Fibroblast of skin of right biceps (primary cell): Measurements from ENCODE around the gene ZNF280A.

Experiments used
- DNase-seq: peaks from one replicate; pipeline ENCODE4 v3.0.0-alpha.2; 2013

ZNF280A gene, protein sequence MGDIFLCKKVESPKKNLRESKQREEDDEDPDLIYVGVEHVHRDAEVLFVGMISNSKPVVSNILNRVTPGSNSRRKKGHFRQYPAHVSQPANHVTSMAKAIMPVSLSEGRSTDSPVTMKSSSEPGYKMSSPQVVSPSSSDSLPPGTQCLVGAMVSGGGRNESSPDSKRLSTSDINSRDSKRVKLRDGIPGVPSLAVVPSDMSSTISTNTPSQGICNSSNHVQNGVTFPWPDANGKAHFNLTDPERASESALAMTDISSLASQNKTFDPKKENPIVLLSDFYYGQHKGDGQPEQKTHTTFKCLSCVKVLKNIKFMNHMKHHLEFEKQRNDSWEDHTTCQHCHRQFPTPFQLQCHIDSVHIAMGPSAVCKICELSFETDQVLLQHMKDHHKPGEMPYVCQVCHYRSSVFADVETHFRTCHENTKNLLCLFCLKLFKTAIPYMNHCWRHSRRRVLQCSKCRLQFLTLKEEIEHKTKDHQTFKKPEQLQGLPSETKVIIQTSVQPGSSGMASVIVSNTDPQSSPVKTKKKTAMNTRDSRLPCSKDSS

DNA sequence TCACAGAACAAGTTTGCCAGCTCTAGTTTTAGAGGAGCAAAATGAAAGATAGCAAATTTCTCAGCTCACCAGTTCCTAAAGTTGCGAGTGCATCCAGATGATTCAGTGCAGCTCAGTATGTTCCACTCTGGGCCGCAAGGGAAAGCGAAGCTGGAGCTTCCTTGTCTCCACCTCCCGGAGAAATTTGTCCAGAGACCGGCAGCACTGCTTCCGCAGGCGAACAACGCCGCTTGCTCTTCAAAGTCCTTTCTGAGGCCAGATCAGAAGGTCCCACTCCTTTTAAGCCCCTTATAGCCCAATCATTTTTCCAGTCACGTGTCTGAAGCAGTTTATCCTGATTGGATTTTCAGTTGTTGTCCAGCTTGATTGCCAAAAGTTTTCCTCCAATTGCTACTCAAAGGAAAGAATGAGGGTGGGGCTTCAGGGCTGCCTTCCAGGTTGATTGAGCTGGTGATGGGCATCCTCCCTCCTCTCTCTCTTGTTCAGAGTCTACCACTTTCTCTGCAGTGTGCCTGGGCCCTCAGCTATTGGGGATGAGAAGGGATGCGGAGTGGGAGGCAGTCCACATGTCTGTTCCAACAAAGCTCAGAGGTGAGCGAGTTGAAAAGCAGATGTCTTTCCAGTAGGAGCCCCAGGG is at the start of gene ZNF280A:
Gene ZNF280A (minus strand): TSS at position 251 of the 637 bp plus-strand sequence. CDS start 4,640 bp downstream, outside the sequence.
- DNase-seq, result peak; percentile 5

DNA sequence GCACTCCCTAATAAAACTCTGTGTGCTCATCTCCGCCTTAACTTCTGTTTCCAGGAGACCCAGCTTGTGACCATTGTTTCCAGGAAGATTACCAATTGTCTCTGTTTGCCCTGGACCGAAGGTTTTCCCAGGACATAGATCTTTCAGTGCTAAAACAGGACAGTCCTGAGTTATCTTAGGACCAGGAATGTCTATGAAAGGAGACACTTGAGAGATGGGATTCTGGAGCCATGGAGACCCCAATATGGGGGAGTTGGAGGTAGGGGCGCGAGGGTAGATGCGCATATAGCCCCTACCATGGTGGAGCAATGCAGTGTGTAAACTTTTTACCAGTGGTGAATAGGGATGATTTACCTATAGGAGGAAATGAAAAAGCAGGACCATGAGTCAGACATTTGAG is 49.1 kb upstream of the ZNF280A start:
- DNase-seq, result no peak

DNA sequence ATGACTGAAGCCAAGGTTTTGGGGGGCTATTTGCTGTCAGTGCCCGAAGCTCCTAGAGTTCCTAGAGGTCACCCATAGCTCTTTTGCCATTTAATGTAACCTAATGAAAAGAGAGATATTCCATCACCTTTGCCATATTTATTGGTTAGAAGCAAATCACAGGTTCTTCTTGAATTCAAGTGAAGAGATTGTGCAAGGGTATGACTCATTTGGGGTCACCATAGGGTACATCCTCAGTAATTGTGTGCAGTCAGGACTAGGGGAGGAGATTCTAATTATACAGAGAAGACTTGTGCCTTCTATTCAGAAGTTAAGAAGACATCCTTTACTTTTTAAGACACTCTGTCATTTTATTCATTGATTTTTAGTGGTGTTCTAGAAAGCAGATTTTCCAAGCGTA is 45.9 kb upstream of the ZNF280A start:
- peak; percentile 4 for DNase-seq

DNA sequence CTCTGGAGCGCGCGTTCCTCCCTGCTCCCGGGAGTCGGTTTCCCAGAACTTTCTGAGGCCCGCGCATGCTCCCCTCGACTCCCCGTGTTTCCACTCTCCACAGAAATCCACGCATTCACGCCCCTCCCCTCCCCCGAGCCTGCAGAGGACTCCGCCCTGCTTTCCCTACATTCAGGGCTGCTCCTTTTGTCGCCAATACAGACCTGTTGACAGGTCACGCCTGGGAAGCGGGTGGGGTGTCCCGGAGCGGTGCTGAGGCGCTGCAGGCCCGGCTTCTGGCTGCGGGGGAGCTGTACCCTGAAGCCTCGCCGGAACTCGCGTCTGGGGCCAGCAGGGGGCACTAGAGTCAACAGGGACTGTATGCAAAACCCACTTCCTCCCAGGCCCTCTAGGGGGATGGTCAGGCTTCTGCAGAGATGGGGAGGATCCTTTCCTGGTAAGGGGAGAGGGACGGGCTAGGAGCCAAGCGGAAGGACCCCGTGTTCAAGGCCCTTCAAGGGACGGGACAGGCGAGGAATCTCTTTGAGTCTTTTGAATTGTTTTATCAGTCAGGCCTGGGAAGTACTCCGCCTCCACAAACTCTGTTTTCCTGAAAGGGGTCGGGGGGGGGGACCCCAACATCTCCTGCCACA is 39.0 kb upstream of the ZNF280A start, which contains the start of gene PRAME:
Gene PRAME (minus strand): TSS at position 294 of the 632 bp plus-strand sequence. CDS start 2,433 bp downstream, outside the sequence.
- DNase-seq, result peak; percentile 42

DNA sequence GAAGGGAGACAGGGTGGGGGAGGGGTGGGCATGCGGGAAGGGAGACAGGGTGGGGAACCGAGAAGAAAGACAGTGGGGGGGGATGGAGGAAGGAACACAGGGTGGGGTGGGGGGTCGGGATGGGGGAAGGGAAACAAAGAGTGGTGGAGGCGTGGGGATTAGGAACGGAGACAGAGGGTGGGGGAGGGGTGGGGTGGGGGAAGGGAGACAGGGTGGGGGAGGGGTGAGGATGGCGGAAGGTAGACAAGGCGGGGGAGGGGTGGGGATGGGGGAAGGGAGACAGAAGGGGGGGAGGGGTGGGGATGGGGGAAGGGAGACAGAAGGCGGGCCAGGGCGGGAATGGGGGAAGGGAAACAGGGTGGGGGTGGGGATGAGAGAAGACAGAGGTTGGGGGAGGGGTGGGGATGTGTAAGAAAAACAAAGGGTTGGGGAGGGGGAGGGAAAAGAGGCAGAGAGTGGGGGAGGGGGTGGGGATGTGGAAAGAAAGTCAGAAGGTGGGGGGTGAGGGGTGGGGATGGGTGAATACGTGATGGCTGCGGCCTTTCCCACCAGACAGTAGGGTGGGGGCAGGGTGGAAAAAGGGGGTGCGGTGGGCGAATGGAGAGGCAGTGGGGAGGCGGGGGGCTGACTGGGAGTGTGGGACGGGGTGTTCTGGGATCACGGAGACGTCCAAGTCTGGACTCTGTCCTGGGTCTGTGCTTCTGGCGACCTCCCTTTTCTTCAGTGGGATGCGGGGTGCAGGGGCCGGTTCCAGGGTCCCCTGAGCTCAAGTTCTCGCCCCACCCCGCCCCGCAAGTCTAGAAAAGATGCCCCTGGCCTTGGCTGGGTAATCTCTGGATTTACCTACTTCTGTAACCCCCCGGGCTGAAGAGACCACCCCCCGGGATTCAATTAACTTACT is 38.3 kb upstream of the ZNF280A start:
- DNase-seq, result no peak

DNA sequence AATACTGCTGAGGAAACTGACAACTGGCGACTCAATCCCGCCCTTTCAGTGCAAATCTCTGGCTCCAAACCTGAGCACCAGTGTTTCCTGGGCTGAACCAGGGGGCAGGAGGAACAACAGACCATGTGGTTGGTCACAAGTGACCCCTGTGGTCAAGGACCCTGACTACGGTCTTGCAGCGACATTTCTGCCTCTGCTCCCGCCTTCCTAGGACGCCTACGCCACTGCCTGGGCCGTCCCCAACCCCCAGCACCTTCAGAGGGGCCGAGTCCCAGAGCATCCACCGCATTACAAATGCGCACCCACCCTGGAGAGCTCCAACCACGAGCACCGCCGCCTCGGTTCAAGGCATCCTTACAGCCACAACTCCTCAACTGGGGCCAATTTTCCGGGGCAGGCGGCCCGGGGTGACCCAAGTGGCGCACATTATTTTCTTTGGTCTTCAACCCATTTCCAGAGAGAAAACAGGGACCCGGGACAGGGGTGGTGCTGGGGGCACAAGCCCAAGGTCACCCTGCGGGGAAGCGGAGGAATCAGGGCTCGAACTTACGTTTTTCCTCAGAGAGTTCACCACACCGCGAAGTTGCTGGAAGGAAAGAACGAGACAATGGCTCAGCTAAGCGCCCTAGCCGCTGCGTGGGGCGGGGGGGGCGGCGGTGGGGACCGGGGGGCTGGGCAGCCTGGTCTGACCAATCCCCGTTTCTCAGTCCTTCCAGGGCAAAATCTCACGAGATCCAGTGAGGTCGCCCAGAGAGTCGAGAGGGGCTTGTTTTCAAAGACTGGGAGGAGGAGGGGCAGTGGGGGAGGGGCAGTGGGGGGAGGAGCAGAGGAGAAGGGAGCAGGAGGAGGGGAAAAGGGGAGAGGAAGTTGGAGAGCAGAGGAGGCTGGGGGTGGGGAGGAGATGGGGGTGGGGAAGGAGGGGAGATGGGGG is 37.2 kb upstream of the ZNF280A start:
- no peak for DNase-seq

DNA sequence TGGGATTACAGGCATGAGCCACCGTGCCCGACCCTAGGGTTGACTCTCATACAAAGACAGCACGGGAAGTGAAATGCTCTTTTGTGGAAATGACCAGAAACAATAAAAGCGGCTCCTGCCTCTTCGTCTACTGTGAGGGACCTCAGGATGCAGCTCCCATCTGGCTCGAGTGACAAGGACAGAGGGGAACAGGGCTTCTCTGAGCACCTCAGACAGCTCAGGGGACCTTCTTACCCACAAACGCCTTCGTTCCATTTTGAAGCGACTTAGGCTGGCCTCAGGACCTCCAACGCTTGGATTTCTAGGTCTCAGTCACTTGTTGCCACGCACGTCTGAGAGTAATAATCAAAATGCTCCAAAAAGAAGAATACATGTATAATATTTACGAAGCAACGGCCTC is 36.5 kb upstream of the ZNF280A start:
- no peak for DNase-seq

DNA sequence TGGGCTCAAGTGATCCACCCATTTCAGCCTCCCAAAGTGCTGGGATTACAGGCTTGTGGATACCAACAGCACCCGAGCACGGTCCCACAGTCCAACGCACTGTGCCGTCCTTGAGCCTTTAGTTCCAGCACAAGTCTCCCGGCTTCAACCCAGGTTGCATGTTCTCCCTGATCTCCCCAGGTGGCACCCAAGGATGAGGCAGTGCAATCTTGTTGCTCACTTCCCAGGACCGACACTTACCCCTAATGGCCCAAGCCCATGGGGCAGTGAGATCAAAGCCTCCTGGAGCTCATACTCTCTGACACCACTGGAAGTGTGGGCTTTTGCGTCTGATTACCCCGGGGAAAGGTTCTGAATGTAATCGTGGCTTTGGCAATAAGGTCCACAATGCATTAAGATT is 35.5 kb upstream of the ZNF280A start:
- no peak for DNase-seq

DNA sequence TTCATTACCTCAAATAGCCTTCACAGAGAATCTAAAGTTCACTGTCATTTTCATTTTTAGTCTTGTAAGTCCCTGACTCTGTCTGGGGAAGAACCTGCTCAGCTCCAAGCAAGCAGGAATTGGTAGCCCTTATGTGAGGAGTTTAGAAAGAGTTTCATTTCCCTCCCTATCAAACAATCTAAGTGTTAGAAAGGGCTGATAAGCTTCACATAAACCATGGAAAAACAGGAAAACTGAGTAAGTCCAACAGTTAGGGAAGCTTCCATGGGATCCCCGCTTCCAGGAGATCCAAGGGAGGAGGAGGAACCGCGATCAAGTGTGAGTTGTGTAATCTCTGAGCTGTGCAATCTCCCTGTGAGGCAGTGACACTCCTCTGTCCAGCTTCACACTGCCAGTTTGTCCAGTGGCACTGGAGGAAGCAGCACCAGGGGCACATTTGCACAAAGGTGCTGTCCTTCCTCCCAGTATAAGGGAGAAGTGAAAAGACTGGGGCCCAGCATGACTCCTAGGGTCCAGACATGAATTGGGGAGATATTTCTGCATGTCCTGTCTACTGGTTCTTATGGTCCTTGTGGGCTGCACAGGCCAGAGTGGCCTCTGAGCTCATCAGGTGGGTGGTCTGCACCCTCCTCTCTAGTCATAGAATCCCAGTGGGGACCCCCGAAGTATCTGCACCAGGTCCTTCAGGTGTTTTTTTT is 34.7 kb upstream of the ZNF280A start:
- no peak for DNase-seq

DNA sequence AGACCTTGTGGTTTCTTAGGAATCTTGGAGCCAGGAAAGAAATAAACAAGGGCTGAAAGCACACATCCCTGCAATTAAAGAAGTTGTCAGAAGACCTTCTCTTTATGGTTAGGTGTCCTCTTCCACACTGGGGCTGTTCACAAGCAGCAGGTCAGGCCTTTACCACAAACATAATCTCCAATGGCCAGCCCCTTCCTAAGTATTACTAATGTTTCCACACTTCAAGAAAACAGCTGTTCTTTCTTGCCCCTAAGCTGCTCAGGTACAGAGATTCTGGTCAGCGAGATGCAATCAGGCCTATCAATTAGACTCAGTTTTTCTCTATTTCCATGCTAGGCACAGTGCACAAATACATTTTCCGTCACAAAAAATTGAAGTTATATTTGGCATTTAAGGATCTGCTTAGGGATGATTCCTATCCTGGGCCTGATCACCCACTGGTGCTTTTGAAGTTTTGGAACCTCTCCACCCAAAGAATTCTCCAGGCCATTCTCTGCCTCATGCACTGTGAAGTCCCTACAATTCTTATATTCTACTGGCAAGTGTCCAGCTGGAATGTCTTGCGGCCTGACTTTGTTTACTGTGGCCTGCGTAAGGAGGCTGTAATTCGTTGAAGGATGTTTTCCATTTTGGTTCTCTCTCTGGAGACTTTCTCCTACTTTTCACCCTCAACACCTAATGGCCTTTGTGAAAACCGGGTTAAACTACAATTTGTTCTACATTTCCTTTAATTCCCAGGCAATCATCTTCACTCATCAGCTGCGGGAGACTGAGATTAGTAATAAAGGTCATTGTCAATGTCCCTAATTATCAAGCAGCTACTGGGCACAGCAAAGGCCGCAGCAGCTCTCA is 33.9 kb upstream of the ZNF280A start:
- DNase-seq, result no peak

DNA sequence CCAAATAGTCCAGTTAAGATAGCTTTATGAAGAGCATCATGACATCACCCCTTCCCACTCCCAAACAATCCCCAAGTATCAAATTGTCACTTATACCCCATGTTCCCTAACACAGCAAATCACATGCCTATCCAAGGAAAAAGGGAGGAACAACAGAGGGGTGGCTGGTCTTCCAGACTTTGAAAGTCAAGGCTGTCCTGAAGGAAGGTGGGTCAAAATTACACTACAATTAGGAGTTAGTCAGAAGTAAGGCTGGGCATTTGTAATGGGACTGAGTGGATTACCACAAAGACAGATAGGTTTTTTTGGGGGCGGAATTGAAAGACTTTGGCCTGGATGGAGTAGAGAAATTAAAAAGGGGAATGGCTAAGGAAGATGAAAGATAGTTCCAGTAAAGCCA is 33.1 kb upstream of the ZNF280A start:
- no peak for DNase-seq

DNA sequence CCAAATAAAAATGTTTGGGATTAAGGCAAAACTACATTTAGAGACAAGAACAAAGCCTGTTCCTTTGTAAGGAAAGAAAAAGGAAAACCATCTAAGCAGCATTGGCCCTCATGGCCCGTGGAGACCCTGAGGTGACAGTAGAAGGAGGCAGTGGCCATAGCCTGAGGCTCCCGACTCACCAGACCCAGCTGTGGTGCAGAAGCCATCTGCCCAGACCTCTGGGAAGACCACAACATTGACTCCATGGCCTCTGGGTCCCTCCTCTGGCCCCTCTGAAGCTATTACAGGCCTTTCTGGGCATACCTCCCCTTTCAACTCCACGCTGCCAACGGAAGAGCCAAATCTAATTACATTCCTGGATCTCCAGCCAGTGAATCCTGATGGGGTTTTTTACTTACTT is 32.6 kb upstream of the ZNF280A start:
- DNase-seq, result no peak

DNA sequence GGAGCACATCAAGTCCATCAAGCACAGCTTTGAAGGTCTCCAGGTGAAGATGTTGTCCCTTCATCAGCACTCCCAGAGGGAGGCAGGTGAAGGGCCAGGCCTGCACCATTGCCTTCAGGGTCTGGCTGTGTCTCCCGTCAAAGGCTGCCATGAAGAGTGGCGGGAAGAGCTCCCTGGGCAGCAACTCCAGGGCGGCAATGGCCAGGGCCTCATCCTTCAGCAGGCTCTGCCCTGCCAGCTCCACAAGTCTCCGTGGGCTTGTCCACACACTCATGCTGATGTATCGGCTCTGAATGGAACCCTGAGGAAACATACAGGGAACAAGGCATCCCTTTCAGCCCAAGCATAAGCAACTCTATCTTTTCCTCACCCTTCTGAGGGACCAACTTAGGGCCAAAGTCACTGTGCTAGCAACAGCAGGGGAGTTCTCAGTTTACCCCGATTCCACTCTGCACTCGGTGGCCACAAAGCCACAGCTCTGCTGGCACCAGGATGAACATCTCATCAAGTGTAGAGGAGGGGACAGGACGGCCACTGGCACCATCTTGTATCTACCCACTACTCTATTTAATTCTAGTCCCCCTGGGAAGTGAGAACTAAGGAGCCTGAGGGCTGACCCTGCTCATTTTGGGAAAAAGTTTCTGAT is 30.8 kb upstream of the ZNF280A start:
- DNase-seq, result no peak

DNA sequence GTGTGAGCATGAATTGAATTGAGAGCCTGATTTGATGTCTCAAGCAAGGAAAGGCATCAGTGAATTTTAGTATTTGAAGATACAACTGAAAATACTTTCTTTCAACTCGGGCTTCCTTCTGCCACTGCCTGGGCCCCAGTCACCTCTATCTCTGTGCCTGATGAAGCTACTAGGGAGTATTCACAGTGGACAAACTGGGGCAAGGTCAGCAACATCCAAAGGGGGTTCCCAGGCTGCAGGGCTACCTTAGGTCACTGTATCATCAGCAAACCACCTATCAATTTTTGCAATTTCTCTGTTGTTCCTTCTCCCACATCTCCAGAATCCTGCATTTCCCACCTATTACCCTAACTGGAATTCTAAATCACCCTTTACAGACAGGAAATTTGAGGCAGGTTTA is 28.8 kb upstream of the ZNF280A start:
- no peak for DNase-seq

DNA sequence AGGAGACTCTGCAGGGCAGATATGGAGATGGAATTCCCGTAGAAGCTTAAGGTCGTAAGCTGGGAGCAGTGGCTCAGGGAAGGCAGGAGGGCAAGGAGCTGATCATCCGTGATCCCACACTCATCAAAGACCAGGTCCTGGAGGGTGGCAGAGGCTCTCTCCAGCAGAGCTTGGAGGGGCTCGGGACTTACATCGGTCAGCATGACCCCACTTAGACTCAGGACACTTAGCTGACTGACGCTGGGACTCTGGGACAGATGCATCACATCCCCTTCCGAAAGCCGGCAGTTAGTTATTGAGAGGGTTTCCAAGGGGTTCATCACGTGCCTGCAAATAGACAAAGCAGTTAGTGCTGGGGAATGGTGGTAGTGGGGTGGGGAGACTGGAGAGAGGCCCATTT is 28.2 kb upstream of the ZNF280A start:
- no peak for DNase-seq

DNA sequence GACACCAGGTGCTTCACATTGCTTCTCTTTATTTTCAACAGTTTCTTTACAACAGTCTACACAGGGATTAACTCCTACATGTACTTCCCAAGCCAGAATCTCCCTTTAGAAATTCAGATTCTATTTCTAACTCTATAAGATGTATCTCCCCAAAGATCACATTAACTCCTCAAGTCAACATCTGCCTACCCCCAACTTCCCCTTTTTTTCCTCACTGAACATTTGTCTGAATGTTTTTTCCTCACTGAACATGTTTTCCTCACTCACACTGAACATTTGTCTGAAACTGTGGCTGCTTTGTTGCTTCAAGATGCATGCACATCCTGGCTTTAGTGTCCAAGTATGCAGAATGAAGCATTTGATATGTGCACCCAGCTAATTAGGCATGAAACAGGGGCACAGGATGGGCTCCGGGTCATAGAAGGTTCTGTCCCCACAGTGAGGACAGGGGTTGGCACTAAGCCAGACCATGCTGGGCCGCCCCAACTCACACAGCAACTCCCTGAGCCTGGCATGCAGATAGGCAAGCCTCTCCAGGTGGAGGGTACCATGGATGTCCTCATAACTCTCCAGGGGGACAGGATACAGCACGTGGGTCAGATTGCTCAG is 27.7 kb upstream of the ZNF280A start:
- DNase-seq, result no peak

DNA sequence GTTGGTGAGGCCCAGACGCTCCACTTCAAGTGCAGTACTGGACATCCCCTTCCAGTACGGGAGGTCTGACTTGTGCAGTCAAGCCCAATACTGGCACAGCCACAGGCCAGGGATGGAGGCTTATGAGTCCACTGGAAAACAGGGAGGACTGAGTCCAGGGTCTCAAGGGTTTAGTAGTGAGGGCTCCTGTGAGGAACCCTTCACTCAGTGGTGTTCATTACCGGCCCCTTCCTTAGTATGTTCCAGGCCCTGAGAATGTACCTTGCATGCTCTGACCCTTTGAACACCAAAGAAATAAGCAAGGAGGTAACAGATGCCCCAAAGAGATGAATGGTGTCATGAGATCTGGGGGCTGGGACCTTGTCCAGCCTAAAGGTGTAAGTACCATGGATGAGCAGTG is 27.2 kb upstream of the ZNF280A start:
- no peak for DNase-seq

DNA sequence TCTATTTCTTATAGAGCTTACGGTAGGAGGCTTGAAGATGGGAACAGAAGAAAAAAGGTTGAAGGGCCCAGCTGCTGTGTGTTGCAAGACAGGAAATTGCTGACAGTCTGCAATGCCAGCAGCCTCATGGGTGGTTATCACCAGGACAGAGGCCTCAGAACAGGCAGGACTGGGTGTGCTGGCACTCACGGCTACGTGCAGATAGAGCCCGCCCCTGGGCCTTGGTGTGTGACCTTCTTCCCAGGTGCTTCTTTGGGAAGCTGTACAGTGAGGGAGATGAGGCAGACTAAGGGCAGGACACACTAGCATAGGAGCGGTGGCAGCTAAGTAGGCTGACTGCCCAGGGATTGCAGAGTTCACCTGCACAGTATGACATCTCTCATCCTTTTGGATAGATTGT is 26.4 kb upstream of the ZNF280A start:
- no peak for DNase-seq

DNA sequence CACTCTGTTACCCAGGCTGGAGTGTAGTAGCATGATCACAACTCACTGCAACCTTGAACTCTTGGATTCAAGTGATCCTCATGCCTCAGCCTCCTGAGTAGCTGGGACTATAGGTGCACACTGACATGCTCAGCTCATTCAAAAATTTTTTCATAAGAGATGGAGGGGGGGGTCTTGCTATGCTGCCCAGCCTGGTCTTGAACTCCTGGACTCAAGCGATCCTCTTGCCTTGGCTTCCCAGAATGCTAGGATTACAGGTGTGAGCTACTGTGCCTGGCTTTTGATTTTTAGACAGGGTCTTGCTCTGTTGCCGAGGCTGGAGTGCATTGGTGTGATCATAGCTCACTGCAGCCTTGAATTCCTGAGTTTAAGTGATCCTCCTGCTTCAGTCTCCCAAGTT is 25.0 kb upstream of the ZNF280A start:
- DNase-seq, result no peak
